IMR-90 (cell line): ENCODE data around the gene GARIN3. TPM values are rescaled to one million over a fixed set of nuclear protein-coding genes. Genes with fewer than 3 reads are reported as not detected.

Source experiments
- ATAC-seq: fragments of 200-7000 bp; cut with Tn5 transposase; 2 replicates; pipeline ENCODE4 v1.9.1; 2020; ENCODE audit warnings: low read depth, mild to moderate bottlenecking, moderate library complexity
- BruUV-seq: library from RNA; stranded (reverse); fragments of 400-500 nt; replicated peaks from 2 replicates; lab custom pipeline; 2021; lab: Mats Ljungman, UMichigan
- CTCF ChIA-PET: fragments of 300-600 bp; formaldehyde crosslinking; extraction: SDS; loops from one replicate; lab custom pipeline; 2021; ENCODE audit warnings: antibody characterized with exemption; lab: Yijun Ruan, JAX
- POLR2A ChIA-PET: fragments of 300-600 bp; sonication (Branson Sonifier 250); formaldehyde crosslinking; loops from one replicate; lab custom pipeline; 2022; ENCODE audit warnings: antibody characterized with exemption; ENCODE audit not compliant: unreplicated experiment; lab: Charles Lee
- DNase-seq: peaks from one replicate; pipeline ENCODE4 v3.0.0; 2013
- H2AFZ ChIP-seq: replicated peaks from 2 replicates; pipeline ENCODE3; 2013; ENCODE audit warnings: low read length, mild to moderate bottlenecking; ENCODE audit not compliant: poor library complexity
- H2AK5ac ChIP-seq: 2 replicates; pipeline ENCODE4 v1.6.1; 2013; ENCODE audit warnings: low read depth, low read length, inconsistent platforms
- H2AK9ac ChIP-seq: replicated peaks from 2 replicates; pipeline ENCODE3; 2013; ENCODE audit warnings: mild to moderate bottlenecking, low read depth, low read length, moderate library complexity; ENCODE audit not compliant: poor library complexity
- H2BK120ac ChIP-seq: 2 replicates; pipeline ENCODE4 v1.6.1; 2013; ENCODE audit warnings: low read depth, low read length, inconsistent platforms
- H2BK15ac ChIP-seq: 3 replicates; pipeline ENCODE4 v1.6.1; 2013; ENCODE audit warnings: low read depth, low read length, inconsistent platforms
- H2BK20ac ChIP-seq: 2 replicates; pipeline ENCODE4 v1.6.1; 2013; ENCODE audit warnings: low read depth, mild to moderate bottlenecking, inconsistent platforms, low read length, moderate library complexity
- H2BK5ac ChIP-seq: 2 replicates; pipeline ENCODE4 v1.6.1; 2013; ENCODE audit warnings: mild to moderate bottlenecking, low read depth, low read length, inconsistent platforms; ENCODE audit not compliant: poor library complexity, severe bottlenecking
- H3K14ac ChIP-seq: replicated peaks from 2 replicates; pipeline ENCODE4 v1.6.1; 2013; ENCODE audit warnings: low read depth, low read length, inconsistent platforms
- H3K18ac ChIP-seq: 2 replicates; pipeline ENCODE4 v1.6.1; 2013; ENCODE audit warnings: low read depth, low read length, control low read depth
- H3K23ac ChIP-seq: 2 replicates; pipeline ENCODE4 v1.6.1; 2013; ENCODE audit warnings: low read depth, low read length, inconsistent platforms
- H3K27ac ChIP-seq: 2 replicates; pipeline ENCODE4 v1.5.1; 2013; ENCODE audit warnings: mild to moderate bottlenecking, control low read depth, low read length; ENCODE audit not compliant: insufficient read depth
- H3K27me3 ChIP-seq: 2 replicates; pipeline ENCODE4 v1.6.1; 2013; ENCODE audit warnings: low read length; ENCODE audit not compliant: control insufficient read depth, insufficient read depth
- H3K36me3 ChIP-seq: 2 replicates; pipeline ENCODE4 v1.6.1; 2013; ENCODE audit warnings: low read length, mixed read lengths; ENCODE audit not compliant: control insufficient read depth, insufficient read depth
- H3K4ac ChIP-seq: 2 replicates; pipeline ENCODE4 v1.6.1; 2013; ENCODE audit warnings: low read depth, low read length, inconsistent platforms
- H3K4me1 ChIP-seq: 2 replicates; pipeline ENCODE4 v1.6.1; 2013; ENCODE audit warnings: low read length, mixed read lengths; ENCODE audit not compliant: control insufficient read depth, insufficient read depth
- H3K4me2 ChIP-seq: 2 replicates; pipeline ENCODE4 v1.6.1; 2013; ENCODE audit warnings: low read depth, mild to moderate bottlenecking, control low read depth, low read length, moderate library complexity
- H3K4me3 ChIP-seq: 2 replicates; pipeline ENCODE4 v1.5.1; 2013; ENCODE audit warnings: low read depth, mild to moderate bottlenecking, control low read depth, low read length, moderate library complexity; ENCODE audit not compliant: insufficient read depth
- H3K56ac ChIP-seq: 2 replicates; pipeline ENCODE4 v1.6.1; 2013; ENCODE audit warnings: low read length, inconsistent platforms; ENCODE audit not compliant: insufficient read depth; ENCODE audit errors: extremely low read depth
- H3K79me1 ChIP-seq, 2 experiments: 2 replicates each; pipeline ENCODE4 v1.6.1; 2013; ENCODE audit warnings: low read length in 2 of 2, inconsistent platforms in 1 of 2, low read depth in 1 of 2
- H3K9ac ChIP-seq: 2 replicates; pipeline ENCODE4 v1.6.1; 2013; ENCODE audit warnings: low read depth, low read length, control low read depth
- H3K9me1 ChIP-seq: 2 replicates; pipeline ENCODE4 v1.6.1; 2013; ENCODE audit warnings: low read length, inconsistent platforms; ENCODE audit not compliant: insufficient read depth
- H3K9me3 ChIP-seq: 2 replicates; pipeline ENCODE4 v1.6.1; 2013; ENCODE audit warnings: low read length; ENCODE audit not compliant: control insufficient read depth, insufficient read depth
- H4K20me1 ChIP-seq: 2 replicates; pipeline ENCODE4 v1.6.1; 2013; ENCODE audit warnings: low read length, inconsistent platforms; ENCODE audit not compliant: insufficient read depth
- H4K5ac ChIP-seq: 2 replicates; pipeline ENCODE4 v1.6.1; 2013; ENCODE audit warnings: mild to moderate bottlenecking, low read depth, low read length, control low read depth
- H4K8ac ChIP-seq, 2 experiments: 2 replicates each; pipeline ENCODE4 v1.6.1; 2013; ENCODE audit warnings: low read depth in 2 of 2, low read length in 2 of 2, control low read depth in 1 of 2, inconsistent platforms in 1 of 2
- H4K91ac ChIP-seq: 2 replicates; pipeline ENCODE4 v1.6.1; 2013; ENCODE audit warnings: low read depth, low read length, inconsistent platforms; ENCODE audit not compliant: insufficient read depth
- BHLHE40 ChIP-seq: fragments of 150-350 bp; IDR thresholded peaks from 2 replicates; pipeline ENCODE4 v1.6.1; 2016; ENCODE audit warnings: mild to moderate bottlenecking, low read depth, low read length
- CEBPB ChIP-seq: IDR thresholded peaks from 2 replicates; pipeline ENCODE4 v1.6.1; 2012; ENCODE audit warnings: low read depth, low read length, improper control_type of control experiment
- CHD1 ChIP-seq: IDR thresholded peaks from 2 replicates; pipeline ENCODE4 v1.6.1; 2012; ENCODE audit warnings: low read depth, low read length, improper control_type of control experiment
- CTCF ChIP-seq: conservative IDR thresholded peaks from 2 replicates; pipeline ENCODE4 v1.5.1; 2012; ENCODE audit warnings: mild to moderate bottlenecking, low read depth, low read length, improper control_type of control experiment
- FOS ChIP-seq: fragments of 150-350 bp; IDR thresholded peaks from 2 replicates; pipeline ENCODE4 v1.6.1; 2016; ENCODE audit warnings: low read depth, low read length
- MAFK ChIP-seq: IDR thresholded peaks from 2 replicates; pipeline ENCODE4 v1.6.1; 2012; ENCODE audit warnings: low read depth, low read length, improper control_type of control experiment
- MAZ ChIP-seq: IDR thresholded peaks from 2 replicates; pipeline ENCODE4 v1.6.1; 2012; ENCODE audit warnings: low read depth, mild to moderate bottlenecking, low read length, improper control_type of control experiment, moderate library complexity, borderline replicate concordance
- MXI1 ChIP-seq: IDR thresholded peaks from 2 replicates; pipeline ENCODE4 v1.6.1; 2012; ENCODE audit warnings: low read depth, mild to moderate bottlenecking, low read length, moderate library complexity, borderline replicate concordance
- NFE2L2 ChIP-seq: fragments of 150-350 bp; IDR thresholded peaks from 2 replicates; pipeline ENCODE4 v1.6.1; 2016; ENCODE audit warnings: low read depth, mild to moderate bottlenecking, low read length
- POLR2A ChIP-seq: IDR thresholded peaks from 2 replicates; pipeline ENCODE4 v1.6.1; 2012; ENCODE audit warnings: mild to moderate bottlenecking, low read depth, low read length
- RAD21 ChIP-seq: IDR thresholded peaks from 2 replicates; pipeline ENCODE4 v1.6.1; 2012; ENCODE audit warnings: low read length, improper control_type of control experiment
- RCOR1 ChIP-seq: IDR thresholded peaks from 2 replicates; pipeline ENCODE4 v1.6.1; 2012; ENCODE audit warnings: mild to moderate bottlenecking, low read length, improper control_type of control experiment; ENCODE audit not compliant: insufficient replicate concordance
- RFX5 ChIP-seq: IDR thresholded peaks from 2 replicates; pipeline ENCODE4 v1.8.0; 2012; ENCODE audit warnings: low read depth, mild to moderate bottlenecking, low read length, moderate library complexity
- SMC3 ChIP-seq: fragments of 150-350 bp; IDR thresholded peaks from 2 replicates; pipeline ENCODE4 v1.6.1; 2016; ENCODE audit warnings: low read depth, mild to moderate bottlenecking, antibody characterized with exemption, low read length, moderate library complexity
- USF2 ChIP-seq: fragments of 150-350 bp; IDR thresholded peaks from 2 replicates; pipeline ENCODE4 v1.6.1; 2017; ENCODE audit warnings: mild to moderate bottlenecking, antibody characterized with exemption, low read length, low read depth
- dilution Hi-C: fragments of 300-500 bp; cut with HindIII; formaldehyde crosslinking; loops from one replicate; pipeline ENCODE4 v1.14.3; 2018; ENCODE audit warnings: low sequenced_read_pairs; ENCODE audit not compliant: unreplicated experiment
- in situ Hi-C: fragments of 300-500 bp; cut with MboI; formaldehyde crosslinking; loops from 3 replicates; pipeline ENCODE4 v1.14.3; 2019; ENCODE audit warnings: low sequenced_read_pairs, inconsistent platforms, mixed read lengths
- intact Hi-C: fragments of 100-400 bp; cut with micrococcal nuclease; formaldehyde crosslinking; loops from 2 replicates; pipeline ENCODE4 v1.10.0; 2022
- polyA plus RNA-seq, 3 experiments: library from polyadenylated mRNA; depleted of rRNA; stranded (reverse); fragments of >200 nt; gene quantifications; 2 replicates each; pipeline ENCODE4 v1.2.3, GENCODE V29; 2012; ENCODE audit warnings: low replicate concordance in 1 of 3
- total RNA-seq: library from RNA; depleted of rRNA; stranded (reverse); fragments of >200 nt; gene quantifications from 2 replicates; pipeline ENCODE4 v1.2.3, GENCODE V29; 2012
- TF ChIP-seq, protein P1 (sequence below): fragments of 150-350 bp; IDR thresholded peaks from 2 replicates; pipeline ENCODE4 v1.6.1; 2016; ENCODE audit warnings: low read depth, mild to moderate bottlenecking, low read length, moderate library complexity, borderline replicate concordance

Gene GARIN3
- total and polyA plus RNA-seq, 2 of the 4 experiments (the other 2 are of a cell fraction), result not detected

GRCh38 chr5:157196045-157196444 lies 30.0 kb upstream of the GARIN3 start:
- Histone ChIP-seq H3K36me3 (no peaks in the 10 kb centered on the region), H3K27ac (no peak overlapping the region), H3K56ac (no peak overlapping the region), H2BK20ac (no peak overlapping the region), H3K79me1 (no peaks in the 10 kb centered on the region), H3K27me3 (peaks cover 2% of the 10 kb centered on the region; the same call in 1 of the 2 replicates), H4K5ac (no peak overlapping the region), H4K91ac (no peak overlapping the region), H3K4me1 (no peaks in the 10 kb centered on the region), H2AK5ac (no peak overlapping the region), H3K9me3 (no peaks in the 10 kb centered on the region), H3K14ac (no peak overlapping the region), H4K8ac (no peak overlapping the region), H2AFZ (no peak overlapping the region), H3K9me1 (no peaks in the 10 kb centered on the region), H2BK120ac (no peak overlapping the region), H2AK9ac (no peak overlapping the region), H3K4me3 (no peak overlapping the region), H3K4ac (no peak overlapping the region), H3K23ac (no peak overlapping the region), H4K20me1 (no peaks in the 10 kb centered on the region), H3K4me2 (no peak overlapping the region), H2BK5ac (no peak overlapping the region), H2BK15ac (no peak overlapping the region), H3K18ac (no peak overlapping the region), H3K9ac (no peak overlapping the region)
- no peak for DNase-seq
- intact Hi-C loops (no loop called here), in situ Hi-C loops (no loop called here), dilution Hi-C loops (no loop called here)
- TF ChIP-seq CHD1, result no peak
- TF ChIP-seq, protein P1, sequence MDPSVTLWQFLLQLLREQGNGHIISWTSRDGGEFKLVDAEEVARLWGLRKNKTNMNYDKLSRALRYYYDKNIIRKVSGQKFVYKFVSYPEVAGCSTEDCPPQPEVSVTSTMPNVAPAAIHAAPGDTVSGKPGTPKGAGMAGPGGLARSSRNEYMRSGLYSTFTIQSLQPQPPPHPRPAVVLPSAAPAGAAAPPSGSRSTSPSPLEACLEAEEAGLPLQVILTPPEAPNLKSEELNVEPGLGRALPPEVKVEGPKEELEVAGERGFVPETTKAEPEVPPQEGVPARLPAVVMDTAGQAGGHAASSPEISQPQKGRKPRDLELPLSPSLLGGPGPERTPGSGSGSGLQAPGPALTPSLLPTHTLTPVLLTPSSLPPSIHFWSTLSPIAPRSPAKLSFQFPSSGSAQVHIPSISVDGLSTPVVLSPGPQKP, result no peak
- TF ChIP-seq CEBPB, result no peak
- TF ChIP-seq MXI1, result no peak
- no peak for TF ChIP-seq RFX5
- TF ChIP-seq MAZ, result no peak
- TF ChIP-seq SMC3, result no peak
- TF ChIP-seq MAFK, result no peak
- TF ChIP-seq BHLHE40, result no peak
- no peak for TF ChIP-seq NFE2L2
- TF ChIP-seq CTCF, result no peak
- no peak for TF ChIP-seq FOS
- no peak for TF ChIP-seq RAD21
- TF ChIP-seq POLR2A, result no peak
- TF ChIP-seq USF2, result no peak
- TF ChIP-seq RCOR1, result no peak
- POLR2A ChIA-PET, result no interaction called here
- ATAC-seq, result no peak
- CTCF ChIA-PET, result no interaction called here
- BruUV-seq, result no TSS peak
